Endothelial cell of umbilical vein (primary cell): ENCODE data around the gene ARGLU1. TPM values are rescaled to one million over a fixed set of nuclear protein-coding genes. Genes with fewer than 3 reads are reported as not detected.

ENCODE experiments used
- BruUV-seq: library from RNA; stranded (reverse); fragments of 400-500 nt; replicated peaks from 2 replicates; lab custom pipeline; 2021; lab: Mats Ljungman, UMichigan
- CTCF ChIA-PET: fragments of 300-600, 350-600 bp; sonication (Branson Sonifier 250); formaldehyde crosslinking; loops from one replicate; lab custom pipeline; 2021; ENCODE audit warnings: antibody characterized with exemption, inconsistent platforms; lab: Charles Lee
- POLR2A ChIA-PET: fragments of 300-600, 350-600 bp; sonication (Branson Sonifier 250); formaldehyde crosslinking; loops from one replicate; lab custom pipeline; 2021; ENCODE audit warnings: antibody characterized with exemption, inconsistent platforms; lab: Charles Lee
- DNase-seq: peaks from one replicate; pipeline ENCODE4 v3.0.0-alpha.2; 2011; ENCODE audit warnings: low read depth, low spot score
- FAIRE-seq: peaks from 2 replicates; lab custom pipeline; 2011; peaks lifted over from hg19 to GRCh38; lab: Jason Lieb, UNC
- H2AFZ ChIP-seq: 2 replicates; pipeline ENCODE4 v1.6.0; 2012; ENCODE audit warnings: low read depth, low read length, control low read depth, inconsistent platforms
- H3K27ac ChIP-seq: 2 replicates; pipeline ENCODE4 v1.5.1; 2011; ENCODE audit warnings: low read depth, mild to moderate bottlenecking, control low read depth, low read length, moderate library complexity; ENCODE audit not compliant: insufficient read depth
- H3K27me3 ChIP-seq, 2 experiments: 2 replicates each; pipeline versions ENCODE4 v1.6.0 to v1.6.1; 2011; ENCODE audit warnings: low read length in 2 of 2, mixed read lengths in 1 of 2; ENCODE audit not compliant: control insufficient read depth in 2 of 2, insufficient read depth in 2 of 2
- H3K36me3 ChIP-seq, 2 experiments: 2 replicates in 1 of 2; 3 replicates in 1 of 2; pipeline ENCODE4 v1.5.1; 2011; ENCODE audit warnings: low read length in 2 of 2, mild to moderate bottlenecking in 1 of 2, moderate library complexity in 1 of 2; ENCODE audit not compliant: control insufficient read depth in 2 of 2, insufficient read depth in 2 of 2; ENCODE audit errors: extremely low read depth in 1 of 2
- H3K4me1 ChIP-seq: 3 replicates; pipeline ENCODE4 v1.5.1; 2011; ENCODE audit warnings: mild to moderate bottlenecking, low read length; ENCODE audit not compliant: control insufficient read depth, insufficient read depth; ENCODE audit errors: extremely low read depth
- H3K4me2 ChIP-seq: 2 replicates; pipeline ENCODE4 v1.6.1; 2011; ENCODE audit warnings: low read length, control low read depth, mixed read lengths; ENCODE audit not compliant: insufficient read depth
- H3K4me3 ChIP-seq, 3 experiments: fragments of 200-600 bp in 1 of 3; sonication (generic), shearing (Covaris generic) in 1 of 3; replicated peaks in 1 of 3; 2 replicates each; pipeline ENCODE4 v1.5.1; 2011 to 2016; ENCODE audit warnings: control low read depth in 3 of 3, low read length in 3 of 3, mild to moderate bottlenecking in 2 of 3, inconsistent platforms in 1 of 3, low read depth in 1 of 3, moderate library complexity in 1 of 3; ENCODE audit not compliant: insufficient read depth in 1 of 3
- H3K79me2 ChIP-seq: 2 replicates; pipeline ENCODE4 v1.6.0; 2012; ENCODE audit warnings: low read length, inconsistent platforms; ENCODE audit not compliant: control insufficient read depth, insufficient read depth
- H3K9ac ChIP-seq: replicated peaks from 2 replicates; pipeline ENCODE3; 2011; ENCODE audit warnings: low read length, control low read depth; ENCODE audit not compliant: insufficient read depth; ENCODE audit errors: extremely low read depth
- H3K9me1 ChIP-seq: replicated peaks from 3 replicates; pipeline ENCODE4 v1.6.0; 2011; ENCODE audit warnings: mild to moderate bottlenecking, low read length; ENCODE audit not compliant: control insufficient read depth, insufficient read depth; ENCODE audit errors: extremely low read depth
- H3K9me3 ChIP-seq: replicated peaks from 2 replicates; pipeline ENCODE4 v1.5.1; 2012; ENCODE audit warnings: low read length, inconsistent platforms; ENCODE audit not compliant: control insufficient read depth, insufficient read depth
- H4K20me1 ChIP-seq: replicated peaks from 2 replicates; pipeline ENCODE3; 2011; ENCODE audit warnings: mild to moderate bottlenecking, low read length; ENCODE audit not compliant: control insufficient read depth, insufficient read depth; ENCODE audit errors: extremely low read depth
- EZH2 ChIP-seq: IDR thresholded peaks from 2 replicates; pipeline ENCODE4 v1.6.1; 2012; ENCODE audit warnings: borderline replicate concordance, low read depth, mild to moderate bottlenecking, moderate library complexity, low read length, inconsistent platforms; ENCODE audit not compliant: severe bottlenecking
- FOS ChIP-seq: IDR thresholded peaks from 2 replicates; pipeline ENCODE4 v1.6.1; 2011; ENCODE audit warnings: mild to moderate bottlenecking, low read length, moderate library complexity, borderline replicate concordance; ENCODE audit not compliant: insufficient read depth
- GATA2 ChIP-seq: IDR thresholded peaks from 2 replicates; pipeline ENCODE4 v1.7.0; 2011; ENCODE audit warnings: low read depth, mild to moderate bottlenecking, moderate library complexity, mixed read lengths, low read length; ENCODE audit not compliant: insufficient read length, insufficient read depth
- JUN ChIP-seq: IDR thresholded peaks from 2 replicates; pipeline ENCODE4 v1.6.1; 2011; ENCODE audit warnings: borderline replicate concordance, low read depth; ENCODE audit not compliant: insufficient read length, insufficient read depth
- MAX ChIP-seq: IDR thresholded peaks from 2 replicates; pipeline ENCODE4 v1.6.1; 2011; ENCODE audit not compliant: insufficient read depth, insufficient read length
- MYC ChIP-seq: IDR thresholded peaks from one replicate; pipeline ENCODE4 v1.6.1; 2011; ENCODE audit warnings: mild to moderate bottlenecking, low read depth, low read length
- POLR2A ChIP-seq: IDR thresholded peaks from 2 replicates; pipeline ENCODE4 v1.6.1; 2012; ENCODE audit warnings: low read depth, mild to moderate bottlenecking, control low read depth, low read length
- POLR2AphosphoS5 ChIP-seq: IDR thresholded peaks from 2 replicates; pipeline ENCODE4 v1.6.1; 2012; ENCODE audit warnings: low read depth, mild to moderate bottlenecking, control low read depth, low read length, moderate library complexity; ENCODE audit not compliant: insufficient read depth
- dilution Hi-C: fragments of 300-500 bp; cut with MboI; formaldehyde crosslinking; loops from one replicate; pipeline ENCODE4 v1.15.0; 2019; ENCODE audit warnings: low sequenced_read_pairs; ENCODE audit not compliant: extremely low pct_ligation_motif_present
- intact Hi-C: fragments of 100-400 bp; cut with micrococcal nuclease; formaldehyde crosslinking; loops from one replicate; pipeline ENCODE4 v1.10.0; 2022
- polyA plus RNA-seq, 4 experiments: library from polyadenylated mRNA; depleted of rRNA in 3 of 4; stranded (reverse) in 3 of 4; unstranded in 1 of 4; fragments of >200 nt; gene quantifications; 2 replicates each; pipeline versions ENCODE4 v1.2.1 to v1.2.3, GENCODE V29; 2011 to 2012; ENCODE audit warnings: missing spikeins in 1 of 4
- total RNA-seq: library from RNA; stranded (reverse); gene quantifications from 2 replicates; pipeline ENCODE4 v1.2.3, GENCODE V29; 2021
- TF ChIP-seq, protein P1 (sequence below), 2 donors: IDR thresholded peaks; 1 replicate in 1 of 2; 2 replicates in 1 of 2; pipeline ENCODE4 v1.5.1; 2011; ENCODE audit warnings: low read length in 2 of 2, mild to moderate bottlenecking in 2 of 2, moderate library complexity in 2 of 2, control low read depth in 1 of 2, inconsistent platforms in 1 of 2, low read depth in 1 of 2; ENCODE audit not compliant: insufficient read depth in 1 of 2; ENCODE audit errors: extremely low read depth in 1 of 2

ARGLU1 gene
- total and polyA plus RNA-seq, 2 donors (not counting 3 experiments of a cell fraction or from before 2014, with no cell fraction given), result 44.4 to 111 TPM

GRCh38 chr13:106596275-106596937 lies 28.5 kb upstream of the ARGLU1 start:
- Histone ChIP-seq H3K36me3 (no peaks in the 10 kb centered on the region), H3K27me3 (peaks cover 0 to 1% of the 10 kb centered on the region in 2 experiments), H3K4me3 (no peak overlapping the region), H3K79me2 (no peaks in the 10 kb centered on the region), H3K9me3 (no peaks in the 10 kb centered on the region), H3K27ac (no peak overlapping the region), H3K4me1 (no peaks in the 10 kb centered on the region), H3K9ac (no peak overlapping the region), H3K9me1 (no peaks in the 10 kb centered on the region), H4K20me1 (no peaks in the 10 kb centered on the region), H2AFZ (no peak overlapping the region), H3K4me2 (no peak overlapping the region)
- FAIRE-seq, result no peak
- CTCF ChIA-PET, result no interaction called here
- POLR2A ChIA-PET, result no interaction called here
- BruUV-seq, result no TSS peak
- DNase-seq, result no peak
- TF ChIP-seq MAX (no peak), EZH2 (no peak), JUN (no peak), FOS (no peak), MYC (no peak), POLR2A (no peak), POLR2AphosphoS5 (no peak), GATA2 (no peak)
- TF ChIP-seq, protein P1, sequence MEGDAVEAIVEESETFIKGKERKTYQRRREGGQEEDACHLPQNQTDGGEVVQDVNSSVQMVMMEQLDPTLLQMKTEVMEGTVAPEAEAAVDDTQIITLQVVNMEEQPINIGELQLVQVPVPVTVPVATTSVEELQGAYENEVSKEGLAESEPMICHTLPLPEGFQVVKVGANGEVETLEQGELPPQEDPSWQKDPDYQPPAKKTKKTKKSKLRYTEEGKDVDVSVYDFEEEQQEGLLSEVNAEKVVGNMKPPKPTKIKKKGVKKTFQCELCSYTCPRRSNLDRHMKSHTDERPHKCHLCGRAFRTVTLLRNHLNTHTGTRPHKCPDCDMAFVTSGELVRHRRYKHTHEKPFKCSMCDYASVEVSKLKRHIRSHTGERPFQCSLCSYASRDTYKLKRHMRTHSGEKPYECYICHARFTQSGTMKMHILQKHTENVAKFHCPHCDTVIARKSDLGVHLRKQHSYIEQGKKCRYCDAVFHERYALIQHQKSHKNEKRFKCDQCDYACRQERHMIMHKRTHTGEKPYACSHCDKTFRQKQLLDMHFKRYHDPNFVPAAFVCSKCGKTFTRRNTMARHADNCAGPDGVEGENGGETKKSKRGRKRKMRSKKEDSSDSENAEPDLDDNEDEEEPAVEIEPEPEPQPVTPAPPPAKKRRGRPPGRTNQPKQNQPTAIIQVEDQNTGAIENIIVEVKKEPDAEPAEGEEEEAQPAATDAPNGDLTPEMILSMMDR (IDR thresholded peaks at IDR 0.05; ENCODE audit: extremely low read depth in 1 of 2, insufficient read depth in 1 of 2, low read depth in 1 of 2, low read length in 2 of 2), result no peak
- dilution Hi-C loops, result no loop called here
- intact Hi-C loops, result no loop called here
